Measurements from ENCODE around the gene ATXN10.

The ATXN10 gene

GRCh38 chr22:45672564-45673481 lies 1.2 kb downstream of the ATXN10 start:
- TF ChIP-seq POLR2AphosphoS5 (IDR thresholded peaks at IDR 0.05; ENCODE audit: low read depth, low read length), result no peak
- TF ChIP-seq TAF1 (IDR thresholded peaks at IDR 0.05; ENCODE audit: borderline replicate concordance, insufficient read depth, low read length), result no peak
- no peak for TF ChIP-seq REST (IDR thresholded peaks at IDR 0.05; ENCODE audit: insufficient read depth in 1 of 2, low read depth in 2 of 2, low read length in 2 of 2)
- TF ChIP-seq FOXP2 (optimal IDR thresholded peaks at IDR 0.05; ENCODE audit: borderline replicate concordance, extremely low read depth, extremely low read length, insufficient read depth), result no peak
- no peak for TF ChIP-seq SIN3A (IDR thresholded peaks at IDR 0.05; ENCODE audit: borderline replicate concordance, insufficient read depth, low read length)

- no peak for TF ChIP-seq SIN3A (IDR thresholded peaks at IDR 0.05; ENCODE audit: borderline replicate concordance, insufficient read depth, low read length)
- TF ChIP-seq REST (IDR thresholded peaks at IDR 0.05; ENCODE audit: insufficient read depth in 1 of 2, low read depth in 2 of 2, low read length in 2 of 2), result no peak
- TF ChIP-seq FOXP2 (optimal IDR thresholded peaks at IDR 0.05; ENCODE audit: borderline replicate concordance, extremely low read depth, extremely low read length, insufficient read depth), result no peak
- no peak for TF ChIP-seq POLR2AphosphoS5 (IDR thresholded peaks at IDR 0.05; ENCODE audit: low read depth, low read length)
- no peak for TF ChIP-seq TAF1 (IDR thresholded peaks at IDR 0.05; ENCODE audit: borderline replicate concordance, insufficient read depth, low read length)
Observed at GRCh38 chr22:45673482-45674175, 2.0 kb downstream of the ATXN10 start.

GRCh38 chr22:45676024-45676423 lies 4.4 kb downstream of the ATXN10 start:
- TF ChIP-seq FOXP2 (optimal IDR thresholded peaks at IDR 0.05; ENCODE audit: borderline replicate concordance, extremely low read depth, extremely low read length, insufficient read depth) (no peak), REST (IDR thresholded peaks at IDR 0.05; ENCODE audit: insufficient read depth in 1 of 2, low read depth in 2 of 2, low read length in 2 of 2) (no peak), TAF1 (IDR thresholded peaks at IDR 0.05; ENCODE audit: borderline replicate concordance, insufficient read depth, low read length) (no peak), POLR2AphosphoS5 (IDR thresholded peaks at IDR 0.05; ENCODE audit: low read depth, low read length) (no peak), SIN3A (IDR thresholded peaks at IDR 0.05; ENCODE audit: borderline replicate concordance, insufficient read depth, low read length) (no peak)

GRCh38 chr22:45677063-45677462 lies 5.4 kb downstream of the ATXN10 start:
- TF ChIP-seq POLR2AphosphoS5 (IDR thresholded peaks at IDR 0.05; ENCODE audit: low read depth, low read length) (no peak), REST (IDR thresholded peaks at IDR 0.05; ENCODE audit: insufficient read depth in 1 of 2, low read depth in 2 of 2, low read length in 2 of 2) (no peak), FOXP2 (optimal IDR thresholded peaks at IDR 0.05; ENCODE audit: borderline replicate concordance, extremely low read depth, extremely low read length, insufficient read depth) (no peak), SIN3A (IDR thresholded peaks at IDR 0.05; ENCODE audit: borderline replicate concordance, insufficient read depth, low read length) (no peak), TAF1 (IDR thresholded peaks at IDR 0.05; ENCODE audit: borderline replicate concordance, insufficient read depth, low read length) (no peak)

All from PFSK-1 (cell line).